ENCODE measurements around the gene EXOC4.

EXOC4 gene

DNA sequence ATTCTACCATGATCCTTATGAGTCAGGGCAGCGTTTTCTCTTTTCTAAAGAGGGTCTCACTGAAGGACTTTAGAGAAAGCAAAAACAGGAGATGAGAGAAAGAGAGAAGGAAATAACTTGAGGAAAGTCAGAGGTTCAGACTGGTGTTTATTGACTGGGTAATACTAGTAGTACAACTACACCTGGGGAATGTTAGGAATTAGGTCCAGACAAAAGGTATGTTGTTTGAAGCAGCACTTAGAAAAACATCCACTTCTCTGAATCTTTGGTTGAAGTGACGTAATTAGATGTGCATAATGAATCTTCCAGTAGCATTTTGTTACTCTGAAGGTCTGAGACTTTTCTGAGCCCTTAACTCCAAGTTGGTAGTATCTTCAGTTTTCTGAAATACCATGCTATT is 494.0 kb downstream of the EXOC4 start:
- TF ChIP-seq, protein P1, sequence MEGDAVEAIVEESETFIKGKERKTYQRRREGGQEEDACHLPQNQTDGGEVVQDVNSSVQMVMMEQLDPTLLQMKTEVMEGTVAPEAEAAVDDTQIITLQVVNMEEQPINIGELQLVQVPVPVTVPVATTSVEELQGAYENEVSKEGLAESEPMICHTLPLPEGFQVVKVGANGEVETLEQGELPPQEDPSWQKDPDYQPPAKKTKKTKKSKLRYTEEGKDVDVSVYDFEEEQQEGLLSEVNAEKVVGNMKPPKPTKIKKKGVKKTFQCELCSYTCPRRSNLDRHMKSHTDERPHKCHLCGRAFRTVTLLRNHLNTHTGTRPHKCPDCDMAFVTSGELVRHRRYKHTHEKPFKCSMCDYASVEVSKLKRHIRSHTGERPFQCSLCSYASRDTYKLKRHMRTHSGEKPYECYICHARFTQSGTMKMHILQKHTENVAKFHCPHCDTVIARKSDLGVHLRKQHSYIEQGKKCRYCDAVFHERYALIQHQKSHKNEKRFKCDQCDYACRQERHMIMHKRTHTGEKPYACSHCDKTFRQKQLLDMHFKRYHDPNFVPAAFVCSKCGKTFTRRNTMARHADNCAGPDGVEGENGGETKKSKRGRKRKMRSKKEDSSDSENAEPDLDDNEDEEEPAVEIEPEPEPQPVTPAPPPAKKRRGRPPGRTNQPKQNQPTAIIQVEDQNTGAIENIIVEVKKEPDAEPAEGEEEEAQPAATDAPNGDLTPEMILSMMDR (conservative IDR thresholded peaks at IDR 0.05; ENCODE audit: low read depth): no peak
- no peak overlapping the region for H3K27ac ChIP-seq
- ChIA-PET CTCF (no interaction called here), POLR2A (ENCODE audit: low non-redundant PET) (no interaction called here)
- DNase-seq (ENCODE audit: low spot score): no peak

DNA sequence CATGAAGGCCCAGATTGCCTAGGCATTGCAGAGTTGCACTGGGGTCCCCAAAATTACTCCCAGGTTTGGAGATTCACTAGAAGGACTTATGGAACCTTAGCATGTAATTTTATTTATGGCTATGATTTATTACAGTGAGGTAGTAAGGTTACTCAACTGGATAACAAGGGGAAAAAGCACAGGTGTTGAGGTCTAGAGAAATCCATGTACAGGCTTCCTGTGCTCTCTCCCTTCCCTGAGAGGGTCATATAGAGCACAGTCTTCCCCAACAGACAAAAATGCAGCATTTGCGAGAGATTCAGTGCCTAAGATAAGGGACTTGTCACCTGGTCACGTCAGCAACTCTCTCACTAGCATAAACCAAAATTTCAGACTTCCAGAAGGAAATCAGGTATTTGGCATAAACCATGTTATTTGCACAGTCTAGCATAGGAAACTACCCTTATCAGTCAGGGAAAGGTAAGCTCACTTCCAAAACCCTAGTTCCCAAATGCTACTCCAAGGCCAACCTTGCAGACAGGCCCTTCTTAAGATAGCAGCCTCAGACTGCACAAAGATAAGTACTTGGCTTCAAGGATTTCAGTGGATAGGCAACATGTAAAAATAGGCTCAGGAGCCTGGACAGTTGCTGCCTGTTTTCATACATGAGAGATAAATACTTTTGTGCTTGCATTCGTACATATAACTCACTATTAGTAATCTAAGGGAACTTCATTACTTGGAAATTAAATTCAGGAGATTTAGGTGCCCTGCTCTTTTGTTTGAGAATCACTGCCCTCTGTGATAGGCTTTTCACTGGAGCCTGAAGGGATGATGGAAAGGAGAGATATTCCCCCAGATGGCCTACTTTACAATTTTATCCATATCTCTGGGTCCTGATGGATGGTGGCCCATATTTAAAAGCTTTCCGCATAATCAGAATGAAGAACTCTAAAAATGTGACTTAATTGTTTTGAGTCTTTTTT is 495.8 kb downstream of the EXOC4 start:
- CTCF ChIA-PET: no interaction called here
- TF ChIP-seq, protein P1 (conservative IDR thresholded peaks at IDR 0.05; ENCODE audit: low read depth): no peak
- POLR2A ChIA-PET (ENCODE audit: low non-redundant PET): no interaction called here
- no peak overlapping the region for H3K27ac ChIP-seq
- DNase-seq (ENCODE audit: low spot score): no peak

DNA sequence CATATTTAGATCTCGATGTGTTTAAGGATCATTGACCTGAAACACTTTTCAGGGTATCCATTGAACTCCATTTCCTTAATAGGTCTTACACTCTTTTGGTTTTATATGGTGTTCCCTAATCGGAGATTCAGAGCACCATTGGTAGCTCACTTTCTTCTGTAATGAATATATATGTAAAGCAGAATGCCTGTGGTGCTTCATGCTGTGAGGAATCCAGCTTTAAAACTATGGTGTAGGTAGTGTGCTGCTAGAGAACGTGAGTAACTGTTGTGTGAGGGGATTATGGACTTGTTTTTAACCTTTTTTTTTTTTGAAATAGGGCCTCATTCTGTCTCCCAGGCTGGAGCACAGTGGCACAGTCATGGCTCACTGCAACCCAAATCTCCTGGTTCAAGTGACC is 497.4 kb downstream of the EXOC4 start:
- ChIA-PET POLR2A (ENCODE audit: low non-redundant PET) (no interaction called here), CTCF (no interaction called here)
- no peak overlapping the region for H3K27ac ChIP-seq
- TF ChIP-seq, protein P1 (conservative IDR thresholded peaks at IDR 0.05; ENCODE audit: low read depth): no peak
- DNase-seq (ENCODE audit: low spot score): no peak

DNA sequence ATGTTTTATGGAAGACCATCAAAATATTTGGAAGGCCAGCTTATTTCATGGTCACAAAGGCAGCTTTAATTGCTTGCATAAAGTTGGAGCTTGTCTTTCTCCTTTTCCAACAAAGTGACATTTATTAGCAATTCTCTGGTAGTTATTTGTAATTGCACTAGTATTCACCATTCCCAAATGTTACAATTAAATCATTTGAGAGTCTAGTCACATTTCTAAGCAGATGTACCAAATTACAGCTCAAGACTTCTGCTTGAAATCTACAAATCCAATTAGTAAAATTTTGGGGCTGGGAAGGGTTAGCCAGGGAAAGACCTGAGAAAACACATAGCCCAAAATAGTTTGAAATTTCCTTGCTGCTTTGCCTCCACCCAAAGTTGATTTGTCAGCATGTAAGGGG is 498.2 kb downstream of the EXOC4 start:
- DNase-seq (ENCODE audit: low spot score): no peak
- CTCF ChIA-PET: no interaction called here
- TF ChIP-seq, protein P1 (conservative IDR thresholded peaks at IDR 0.05; ENCODE audit: low read depth): no peak
- no peak overlapping the region for H3K27ac ChIP-seq
- POLR2A ChIA-PET (ENCODE audit: low non-redundant PET): no interaction called here

DNA sequence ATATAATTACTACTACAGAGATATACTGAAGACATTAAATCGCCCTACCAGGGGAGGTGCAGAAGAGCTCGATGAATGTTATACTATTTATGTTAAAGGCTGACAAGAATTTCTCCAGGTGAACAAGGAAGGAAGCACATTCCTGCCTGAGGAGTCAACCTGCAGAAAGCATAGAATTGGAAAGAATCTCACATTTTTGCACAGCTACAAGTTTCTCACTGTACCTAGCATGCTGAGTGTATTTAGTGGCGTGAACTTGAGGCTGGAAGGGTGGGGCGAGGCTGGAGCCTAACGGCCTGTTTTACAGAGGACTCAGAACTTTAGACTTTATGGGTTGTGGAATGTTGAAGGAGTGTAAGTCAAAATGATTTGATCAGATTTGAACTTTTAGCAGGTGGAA is 500.6 kb downstream of the EXOC4 start:
- POLR2A ChIA-PET (ENCODE audit: low non-redundant PET): no interaction called here
- CTCF ChIA-PET: interaction anchor here (0.6 kb wide), 1 partner anchor 38 kb away, joined by 3 read pairs; no protein-coding TSS in a partner anchor
- no peak overlapping the region for H3K27ac ChIP-seq
- TF ChIP-seq, protein P1 (conservative IDR thresholded peaks at IDR 0.05; ENCODE audit: low read depth): no peak
- peak; percentile 37 for DNase-seq (ENCODE audit: low spot score)

DNA sequence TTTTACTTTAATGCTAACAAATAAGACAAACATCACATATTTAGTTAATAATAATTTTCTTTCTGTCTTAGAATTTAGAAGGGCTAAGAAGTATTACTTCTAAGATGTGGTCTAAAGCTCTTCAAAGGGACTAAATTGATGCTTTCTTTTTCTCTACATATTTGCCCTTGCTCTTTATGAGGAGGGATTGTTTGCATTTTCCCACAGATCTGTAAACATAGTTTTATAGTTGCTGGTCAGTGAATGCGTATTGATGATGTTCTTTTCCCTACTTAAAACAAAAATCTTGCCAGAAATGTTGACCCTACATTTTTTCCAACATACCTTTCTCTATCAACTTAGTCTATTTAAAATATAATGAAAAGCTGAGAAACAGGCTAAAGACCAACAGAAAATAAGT is 501.8 kb downstream of the EXOC4 start:
- TF ChIP-seq, protein P1 (conservative IDR thresholded peaks at IDR 0.05; ENCODE audit: low read depth): no peak
- CTCF ChIA-PET: no interaction called here
- POLR2A ChIA-PET (ENCODE audit: low non-redundant PET): no interaction called here
- no peak overlapping the region for H3K27ac ChIP-seq
- DNase-seq (ENCODE audit: low spot score): no peak

Measured in RWPE1 (cell line).